Amniotic epithelial cell (primary cell): ENCODE data around the gene ST7.
"Not testable (repeated sequence)": the region's sequence is repeated elsewhere in the genome, so short reads cannot be mapped to it uniquely, and the experiment has no call there.

Experiments
- DNase-seq: peaks from one replicate; pipeline ENCODE4 v3.0.0-alpha.2; 2010; ENCODE audit warnings: low read depth

The ST7 gene

GRCh38 chr7:117096942-117097341, 143.6 kb downstream of the ST7 start:
- no peak for DNase-seq

- DNase-seq, result no peak
Measured at GRCh38 chr7:117097860-117098259, 144.6 kb downstream of the ST7 start.

- peak; percentile 94 for DNase-seq
Measured at GRCh38 chr7:117098457-117098856, 145.2 kb downstream of the ST7 start.

GRCh38 chr7:117101026-117101425, 147.7 kb downstream of the ST7 start:
- no peak for DNase-seq

GRCh38 chr7:117110480-117111315, 157.4 kb downstream of the ST7 start:
- peak; percentile 44 for DNase-seq

- DNase-seq, result no peak
Measured at GRCh38 chr7:117111535-117111934, 158.2 kb downstream of the ST7 start.

- DNase-seq, result no peak
Measured at GRCh38 chr7:117112640-117113039, 159.3 kb downstream of the ST7 start.

GRCh38 chr7:117113871-117114270, 160.6 kb downstream of the ST7 start:
- no peak for DNase-seq

GRCh38 chr7:117114272-117114671, 161.0 kb downstream of the ST7 start:
- no peak for DNase-seq

GRCh38 chr7:117116211-117116610, 162.9 kb downstream of the ST7 start:
- no peak for DNase-seq

GRCh38 chr7:117117172-117117571, 163.9 kb downstream of the ST7 start:
- DNase-seq, result no peak

GRCh38 chr7:117118579-117119180, 165.4 kb downstream of the ST7 start:
- DNase-seq, result no peak

GRCh38 chr7:117119192-117119924, 166.1 kb downstream of the ST7 start:
- DNase-seq, result peak; percentile 66

- DNase-seq, result not testable (repeated sequence)
Measured at GRCh38 chr7:117120321-117120720, 167.0 kb downstream of the ST7 start.

- DNase-seq, result not testable (repeated sequence)
Measured at GRCh38 chr7:117122036-117122435, 168.7 kb downstream of the ST7 start.

GRCh38 chr7:117122536-117122935, 169.2 kb downstream of the ST7 start:
- DNase-seq, result no peak

- peak; percentile 37 for DNase-seq
Measured at GRCh38 chr7:117123311-117123926, 170.1 kb downstream of the ST7 start.

GRCh38 chr7:117124591-117125220, 171.4 kb downstream of the ST7 start:
- peak; percentile 90 for DNase-seq

- no peak for DNase-seq
Measured at GRCh38 chr7:117126676-117127075, 173.4 kb downstream of the ST7 start.

GRCh38 chr7:117127585-117128168, 174.4 kb downstream of the ST7 start:
- DNase-seq, result peak; percentile 66

GRCh38 chr7:117129521-117129955, 176.2 kb downstream of the ST7 start:
- peak; percentile 84 for DNase-seq
